ENCODE measurements around the gene SLC18B1. TPM values are rescaled to one million over a fixed set of nuclear protein-coding genes. Genes with fewer than 3 reads are reported as not detected.

Gene SLC18B1
- total RNA-seq, 2 donors from 2014 or later = 8.6 to 9.1 TPM

DNA sequence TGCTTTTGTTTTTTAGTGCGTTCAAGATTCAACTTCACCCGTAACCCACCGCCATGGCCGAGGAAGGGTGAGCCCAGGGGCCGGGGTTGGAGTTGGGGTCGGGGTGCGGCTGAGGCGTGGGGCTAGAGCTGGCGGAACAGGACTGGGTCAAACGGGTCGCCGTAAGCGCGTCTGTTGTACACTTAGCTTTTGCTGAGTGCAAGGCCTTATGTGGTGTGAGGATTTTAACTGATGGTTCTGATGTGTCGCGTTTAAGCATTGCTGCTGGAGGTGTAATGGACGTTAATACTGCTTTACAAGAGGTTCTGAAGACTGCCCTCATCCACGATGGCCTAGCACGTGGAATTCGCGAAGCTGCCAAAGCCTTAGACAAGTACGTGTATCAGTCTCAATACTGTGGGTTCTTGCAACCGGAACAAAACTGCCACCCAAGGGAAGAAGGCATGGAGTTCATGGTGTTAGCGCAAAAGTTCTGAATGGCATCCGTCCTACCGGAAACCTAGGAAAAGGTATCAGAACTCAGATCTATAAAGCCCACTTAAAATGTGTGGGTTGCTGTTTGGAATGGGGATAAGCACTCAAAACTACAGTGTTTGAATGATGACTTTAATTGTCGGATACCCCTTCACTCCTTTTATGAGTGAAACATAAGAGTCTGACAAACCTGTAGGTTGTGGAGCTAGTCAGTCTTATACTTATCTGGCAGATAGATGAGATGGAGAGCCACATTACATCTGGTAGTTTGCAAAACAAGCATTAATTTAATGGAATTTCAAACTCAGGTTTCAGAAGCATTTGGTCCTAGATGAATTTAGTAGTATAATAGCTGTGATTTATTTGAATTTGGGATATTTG lies 16.5 kb upstream of the SLC18B1 start:
- ATAC-seq = peak; percentile 5
- Mint-ChIP-seq H3K36me3 (ENCODE audit: low read depth) (peaks cover 12% of the 10 kb centered on the region), H3K4me3 (peak overlapping the region; percentile 99), H3K27me3 (no peaks in the 10 kb centered on the region), H3K4me1 (peaks cover 58% of the 10 kb centered on the region), H3K27ac (peak overlapping the region; percentile 99)
- no peak for DNase-seq
- no peaks in the 10 kb centered on the region for H3K9me3 ChIP-seq (ENCODE audit: control insufficient read depth, low read length, poor library complexity, severe bottlenecking)

DNA sequence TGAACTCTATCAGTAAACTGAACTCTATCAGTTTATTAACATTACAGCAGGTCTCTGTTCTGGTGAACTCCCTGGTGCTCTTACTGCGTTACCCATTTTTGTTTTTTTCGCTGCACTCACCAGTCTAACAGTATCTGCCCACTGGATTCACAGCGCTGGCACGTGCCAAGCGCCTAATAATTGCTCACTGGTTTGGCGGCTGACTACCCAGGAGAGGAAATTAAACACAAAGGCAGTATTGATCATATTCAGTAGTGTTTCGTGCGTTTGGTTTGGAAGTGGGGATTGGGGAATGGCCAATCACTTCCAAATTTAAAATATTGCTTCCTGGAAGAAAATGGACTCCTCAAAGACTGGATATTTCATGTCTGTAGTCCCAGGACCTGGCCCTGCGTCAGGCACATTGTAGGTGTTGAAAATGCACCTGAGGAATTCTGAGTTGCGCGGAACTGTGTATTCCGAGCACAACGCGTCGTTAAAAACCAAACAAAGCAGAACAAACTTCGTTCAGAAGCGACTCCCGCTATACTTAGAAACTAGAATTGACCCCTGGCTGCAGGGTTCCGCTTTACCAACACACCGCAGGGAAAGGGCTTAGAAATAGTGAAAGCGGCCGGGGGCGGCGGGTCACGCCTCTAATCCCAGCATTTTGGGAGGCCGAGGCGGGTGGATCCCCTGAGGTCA lies 14.9 kb upstream of the SLC18B1 start:
- Mint-ChIP-seq H3K27ac (peak overlapping the region; percentile 99), H3K4me1 (peaks cover 47% of the 10 kb centered on the region), H3K27me3 (no peaks in the 10 kb centered on the region), H3K4me3 (peak overlapping the region; percentile 99), H3K36me3 (ENCODE audit: low read depth) (peaks cover 4% of the 10 kb centered on the region)
- DNase-seq (peak in 1 of 3 donors; percentile 15), ATAC-seq (peak; percentile 21)
- H3K9me3 ChIP-seq (ENCODE audit: control insufficient read depth, low read length, poor library complexity, severe bottlenecking) = no peaks in the 10 kb centered on the region

DNA sequence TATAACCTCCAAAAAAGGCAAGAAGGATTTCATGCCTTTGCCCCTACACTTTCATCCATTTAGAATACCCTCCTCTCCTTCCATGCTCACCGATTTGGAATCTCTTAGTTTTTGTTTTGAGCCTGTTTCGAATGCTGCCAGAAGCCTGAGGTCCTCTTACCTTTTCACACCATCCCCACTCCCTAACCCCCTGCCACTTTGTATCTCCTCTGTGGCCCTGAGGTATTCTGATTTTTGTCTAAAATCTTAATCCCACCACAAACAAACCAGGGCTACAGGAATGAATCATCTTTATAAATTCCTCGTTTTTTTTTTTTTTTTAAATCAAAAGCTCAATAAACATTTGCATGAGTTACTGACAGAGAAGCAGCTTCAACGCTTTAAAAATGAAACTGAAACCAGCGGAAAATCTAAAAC lies 14.3 kb upstream of the SLC18B1 start:
- no peak for DNase-seq

DNA sequence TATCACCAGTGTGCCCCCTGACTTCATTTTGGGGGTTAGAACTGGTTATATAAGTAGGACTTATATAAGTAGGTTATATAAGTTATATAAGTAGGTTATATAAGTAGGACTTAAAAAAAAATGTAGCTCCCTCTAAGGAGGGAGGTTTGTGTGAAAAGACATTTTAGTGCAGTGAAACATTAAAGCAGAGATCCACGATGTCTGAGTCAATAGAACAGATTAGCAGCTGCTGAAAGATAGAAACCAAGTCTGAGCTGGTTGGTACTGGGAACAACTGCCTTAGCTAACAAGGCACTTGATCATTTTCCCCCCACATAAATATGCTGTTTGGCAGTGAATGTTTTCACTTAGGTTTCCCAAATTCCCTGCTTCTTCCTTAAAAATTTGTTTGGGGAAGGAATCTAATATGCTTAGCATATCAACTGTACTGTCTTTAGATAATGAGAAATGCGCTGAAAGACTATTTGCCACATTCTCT lies 13.9 kb upstream of the SLC18B1 start:
- no peaks in the 10 kb centered on the region for H3K9me3 ChIP-seq (ENCODE audit: control insufficient read depth, low read length, poor library complexity, severe bottlenecking)
- H3K27ac Mint-ChIP-seq = peak overlapping the region; percentile 99
- H3K4me1 Mint-ChIP-seq = peaks cover 40% of the 10 kb centered on the region
- H3K4me3 Mint-ChIP-seq = peak overlapping the region; percentile 99
- peaks cover 4% of the 10 kb centered on the region for H3K36me3 Mint-ChIP-seq (ENCODE audit: low read depth)
- no peak for DNase-seq
- ATAC-seq = no peak
- H3K27me3 Mint-ChIP-seq = no peaks in the 10 kb centered on the region

More for the DNA sequence above, 14.3 kb upstream of the SLC18B1 start:
- H3K27me3 Mint-ChIP-seq = no peaks in the 10 kb centered on the region
- H3K4me3 Mint-ChIP-seq = peak overlapping the region; percentile 99
- peaks cover 45% of the 10 kb centered on the region for H3K4me1 Mint-ChIP-seq
- H3K9me3 ChIP-seq (ENCODE audit: control insufficient read depth, low read length, poor library complexity, severe bottlenecking) = no peaks in the 10 kb centered on the region
- peak overlapping the region; percentile 99 for H3K27ac Mint-ChIP-seq
- ATAC-seq = no peak
- peaks cover 4% of the 10 kb centered on the region for H3K36me3 Mint-ChIP-seq (ENCODE audit: low read depth)

DNA sequence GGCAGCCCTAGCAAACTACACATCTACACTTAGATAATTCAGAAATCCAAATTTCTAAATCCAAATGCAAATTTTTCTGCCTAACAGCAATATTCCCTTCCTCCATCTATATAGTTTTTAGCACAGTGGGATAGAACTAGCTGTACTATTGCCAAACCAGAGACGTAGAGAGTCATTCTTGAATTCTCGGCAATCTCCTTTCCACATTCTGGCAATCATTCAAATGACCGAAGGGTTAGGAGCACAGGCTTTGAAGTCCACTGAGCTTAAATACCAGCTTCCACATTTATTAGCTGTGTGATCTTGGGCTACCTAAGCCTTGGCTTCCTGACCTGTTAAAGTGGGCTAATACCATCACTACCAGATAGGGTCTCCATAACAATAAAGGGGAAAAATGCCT lies 12.8 kb upstream of the SLC18B1 start:
- H3K36me3 Mint-ChIP-seq (ENCODE audit: low read depth) = peaks cover 4% of the 10 kb centered on the region
- no peak overlapping the region for H3K4me3 Mint-ChIP-seq
- H3K4me1 Mint-ChIP-seq = peaks cover 33% of the 10 kb centered on the region
- peak overlapping the region; percentile 99 for H3K27ac Mint-ChIP-seq
- DNase-seq = no peak
- ATAC-seq = no peak
- no peaks in the 10 kb centered on the region for H3K9me3 ChIP-seq (ENCODE audit: control insufficient read depth, low read length, poor library complexity, severe bottlenecking)
- H3K27me3 Mint-ChIP-seq = no peaks in the 10 kb centered on the region

DNA sequence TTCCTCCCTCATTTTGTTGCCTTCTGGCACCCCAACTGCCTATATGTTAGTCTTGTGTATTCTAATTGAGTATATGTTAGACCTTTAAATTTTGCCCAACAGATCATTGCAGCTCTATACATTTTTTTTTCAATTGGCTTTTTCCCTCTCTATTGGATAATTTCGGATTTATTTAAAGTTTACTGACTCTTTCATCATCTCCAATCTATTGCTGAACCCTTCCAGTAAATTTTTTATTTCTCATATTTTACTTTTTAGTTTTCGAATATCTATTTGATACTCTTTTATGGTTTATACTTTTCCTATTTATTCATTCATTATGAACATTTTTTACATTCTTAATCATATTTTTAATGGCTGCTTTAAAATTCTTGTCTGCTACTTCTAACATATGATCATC lies 7.1 kb upstream of the SLC18B1 start:
- no peak for ATAC-seq
- H3K27ac Mint-ChIP-seq = no peak overlapping the region
- no peak for DNase-seq
- no peak overlapping the region for H3K4me3 Mint-ChIP-seq
- peaks cover 5% of the 10 kb centered on the region for H3K4me1 Mint-ChIP-seq
- H3K36me3 Mint-ChIP-seq (ENCODE audit: low read depth) = peaks cover 2% of the 10 kb centered on the region
- H3K27me3 Mint-ChIP-seq = no peaks in the 10 kb centered on the region
- no peaks in the 10 kb centered on the region for H3K9me3 ChIP-seq (ENCODE audit: control insufficient read depth, low read length, poor library complexity, severe bottlenecking)

DNA sequence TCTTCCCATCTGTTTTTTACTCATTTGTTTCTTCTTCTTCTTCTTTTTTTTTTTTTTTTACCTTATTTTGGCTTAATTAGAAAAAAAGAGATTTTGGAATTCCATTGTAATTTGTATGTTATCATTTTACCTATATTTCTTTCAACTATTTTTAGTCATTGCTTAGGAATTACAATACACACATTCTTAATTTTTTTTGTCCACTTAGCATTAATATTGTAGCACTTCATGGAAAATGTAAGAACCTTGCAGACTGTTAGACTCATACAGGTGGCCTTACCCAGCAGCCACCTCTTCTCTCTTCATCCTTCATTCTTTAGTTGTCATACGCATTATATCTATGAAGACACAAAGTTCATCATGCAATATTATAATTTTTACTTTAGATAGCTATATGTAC lies 5.8 kb upstream of the SLC18B1 start:
- no peak overlapping the region for H3K4me3 Mint-ChIP-seq
- peaks cover 2% of the 10 kb centered on the region for H3K36me3 Mint-ChIP-seq (ENCODE audit: low read depth)
- peaks cover 5% of the 10 kb centered on the region for H3K4me1 Mint-ChIP-seq
- no peaks in the 10 kb centered on the region for H3K27me3 Mint-ChIP-seq
- DNase-seq = no peak
- H3K9me3 ChIP-seq (ENCODE audit: control insufficient read depth, low read length, poor library complexity, severe bottlenecking) = no peaks in the 10 kb centered on the region
- ATAC-seq = no peak
- H3K27ac Mint-ChIP-seq = no peak overlapping the region

DNA sequence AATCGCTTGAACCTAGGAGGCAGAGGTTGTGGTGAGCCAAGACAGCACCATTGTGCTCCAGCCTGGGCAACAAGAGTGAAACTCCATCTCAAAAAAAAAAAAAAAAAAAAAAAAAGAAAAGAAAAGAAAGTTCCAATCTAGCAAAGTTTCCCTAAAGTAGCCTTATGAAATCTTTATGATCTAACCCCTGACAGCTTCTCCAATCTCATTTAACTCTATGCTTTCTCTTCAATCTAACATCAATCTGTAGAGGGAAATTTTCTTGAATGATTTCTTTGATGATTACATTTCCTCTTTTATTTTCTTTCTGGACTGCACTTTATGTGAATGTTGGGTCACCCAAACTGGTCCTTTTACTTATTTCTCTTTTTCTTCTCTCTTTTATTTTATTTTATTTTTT lies 2.2 kb upstream of the SLC18B1 start:
- DNase-seq (no peak), ATAC-seq (no peak)
- H3K36me3 Mint-ChIP-seq (ENCODE audit: low read depth) = peaks cover 2% of the 10 kb centered on the region
- H3K9me3 ChIP-seq (ENCODE audit: control insufficient read depth, low read length, poor library complexity, severe bottlenecking) = no peaks in the 10 kb centered on the region
- H3K4me1 Mint-ChIP-seq = peaks cover 15% of the 10 kb centered on the region
- no peaks in the 10 kb centered on the region for H3K27me3 Mint-ChIP-seq
- H3K27ac Mint-ChIP-seq = no peak overlapping the region
- H3K4me3 Mint-ChIP-seq = no peak overlapping the region

DNA sequence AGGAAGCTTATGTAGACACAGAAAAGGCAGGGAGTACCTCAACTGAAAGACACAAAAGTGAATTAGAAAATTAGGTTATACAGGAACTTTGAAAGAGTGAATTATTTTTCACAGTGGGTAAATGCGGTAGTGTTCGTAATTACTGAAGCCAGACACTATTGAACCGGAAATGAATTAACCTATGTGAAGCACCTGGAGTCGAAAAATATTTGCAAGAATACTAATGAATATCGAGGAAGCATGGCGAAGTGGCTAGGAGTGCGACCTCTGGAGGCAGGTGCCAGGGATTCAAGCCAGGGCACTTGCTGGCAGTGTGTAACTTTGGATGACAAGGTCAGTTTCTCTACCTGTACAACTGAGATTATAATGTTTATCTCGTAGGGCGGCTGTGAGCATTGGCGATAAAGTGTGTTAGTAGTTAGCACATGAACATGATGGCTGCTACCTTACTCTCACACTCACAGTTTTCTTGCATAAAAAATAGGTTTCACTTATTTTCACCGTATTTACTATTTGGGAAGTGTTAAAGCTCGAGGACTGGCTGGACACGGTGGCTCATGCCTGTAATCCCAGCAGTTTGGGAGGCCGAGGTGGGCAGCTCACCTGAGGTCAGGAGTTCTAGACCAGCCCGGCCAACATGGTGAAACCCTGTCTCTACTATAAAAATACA lies 567 bp upstream of the SLC18B1 start:
- H3K36me3 Mint-ChIP-seq (ENCODE audit: low read depth) = peaks cover 2% of the 10 kb centered on the region
- no peaks in the 10 kb centered on the region for H3K27me3 Mint-ChIP-seq
- ATAC-seq = peak; percentile 89
- peaks cover 24% of the 10 kb centered on the region for H3K4me1 Mint-ChIP-seq
- H3K27ac Mint-ChIP-seq = no peak overlapping the region
- peak; percentile 44 to 51 (median 51) for DNase-seq
- H3K9me3 ChIP-seq (ENCODE audit: control insufficient read depth, low read length, poor library complexity, severe bottlenecking) = no peaks in the 10 kb centered on the region
- H3K4me3 Mint-ChIP-seq = no peak overlapping the region

DNA sequence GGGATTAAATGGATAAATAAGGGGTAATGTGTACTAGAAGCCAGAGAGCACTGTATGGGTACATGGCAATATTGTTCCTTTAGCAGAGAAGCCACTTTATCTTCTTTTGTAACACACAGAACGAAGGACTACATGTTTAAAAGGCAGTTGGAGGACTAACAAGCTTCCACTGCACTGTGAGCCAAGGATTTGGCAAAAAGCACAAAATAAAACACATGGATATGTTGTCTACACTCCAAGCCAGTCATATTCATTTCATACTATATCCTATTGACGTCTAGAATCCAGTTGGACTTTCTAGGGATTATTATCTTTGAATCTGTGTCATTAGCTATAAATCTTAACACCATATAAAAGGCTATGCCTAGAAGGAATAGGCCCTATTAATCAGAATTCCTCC lies 3.0 kb downstream of the SLC18B1 start:
- Mint-ChIP-seq H3K36me3 (ENCODE audit: low read depth) (peaks cover 8% of the 10 kb centered on the region), H3K4me3 (peak overlapping the region; percentile 25), H3K4me1 (peaks cover 29% of the 10 kb centered on the region), H3K27me3 (no peaks in the 10 kb centered on the region), H3K27ac (peak overlapping the region; percentile 60)
- DNase-seq (no peak), ATAC-seq (no peak)
- no peaks in the 10 kb centered on the region for H3K9me3 ChIP-seq (ENCODE audit: control insufficient read depth, low read length, poor library complexity, severe bottlenecking)

DNA sequence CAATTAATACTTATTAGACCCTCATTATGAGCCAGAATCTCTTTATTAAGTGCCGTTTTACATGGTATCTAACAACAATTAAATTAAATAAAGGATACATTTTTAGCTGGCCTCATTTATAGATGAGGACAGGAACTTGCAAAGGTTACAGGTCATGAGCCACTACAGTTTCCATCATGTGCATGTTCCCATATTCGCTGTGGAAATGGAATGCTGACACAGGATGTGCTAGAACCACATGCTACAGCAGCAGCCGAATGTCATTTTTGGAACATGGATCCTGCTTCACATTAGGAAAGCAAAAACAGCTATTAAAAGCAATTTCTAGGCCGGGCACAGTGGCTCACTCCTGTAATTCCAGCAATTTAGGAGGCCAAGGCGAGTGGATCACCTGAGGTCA lies 5.9 kb downstream of the SLC18B1 start:
- no peak overlapping the region for H3K4me3 Mint-ChIP-seq
- ATAC-seq (no peak), DNase-seq (no peak)
- H3K27ac Mint-ChIP-seq = peak overlapping the region; percentile 77
- H3K27me3 Mint-ChIP-seq = no peaks in the 10 kb centered on the region
- H3K4me1 Mint-ChIP-seq = peaks cover 24% of the 10 kb centered on the region
- H3K36me3 Mint-ChIP-seq (ENCODE audit: low read depth) = peaks cover 10% of the 10 kb centered on the region
- H3K9me3 ChIP-seq (ENCODE audit: control insufficient read depth, low read length, poor library complexity, severe bottlenecking) = no peaks in the 10 kb centered on the region

DNA sequence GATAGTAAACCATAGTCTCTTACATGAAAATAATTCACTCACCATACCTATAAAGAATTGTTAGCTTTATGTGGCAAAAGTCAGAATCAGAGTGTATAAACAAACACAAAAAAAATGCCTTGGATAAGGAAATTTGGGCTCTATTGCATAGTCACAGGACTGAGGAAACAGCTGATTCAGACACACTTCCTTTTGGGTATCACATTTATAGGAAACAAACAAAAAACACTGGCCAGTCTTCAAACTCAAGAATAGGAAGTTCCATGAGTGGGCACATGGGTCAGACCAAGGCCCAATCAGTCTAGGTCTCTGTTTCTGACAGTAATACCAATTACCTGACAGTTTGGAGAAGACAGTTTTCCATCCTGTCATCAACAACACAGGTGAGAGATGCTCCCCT lies 8.0 kb downstream of the SLC18B1 start:
- H3K27ac Mint-ChIP-seq = no peak overlapping the region
- no peak for ATAC-seq
- no peaks in the 10 kb centered on the region for H3K27me3 Mint-ChIP-seq
- DNase-seq = no peak
- no peaks in the 10 kb centered on the region for H3K9me3 ChIP-seq (ENCODE audit: control insufficient read depth, low read length, poor library complexity, severe bottlenecking)
- H3K4me1 Mint-ChIP-seq = peaks cover 21% of the 10 kb centered on the region
- H3K36me3 Mint-ChIP-seq (ENCODE audit: low read depth) = peaks cover 10% of the 10 kb centered on the region
- H3K4me3 Mint-ChIP-seq = no peak overlapping the region

DNA sequence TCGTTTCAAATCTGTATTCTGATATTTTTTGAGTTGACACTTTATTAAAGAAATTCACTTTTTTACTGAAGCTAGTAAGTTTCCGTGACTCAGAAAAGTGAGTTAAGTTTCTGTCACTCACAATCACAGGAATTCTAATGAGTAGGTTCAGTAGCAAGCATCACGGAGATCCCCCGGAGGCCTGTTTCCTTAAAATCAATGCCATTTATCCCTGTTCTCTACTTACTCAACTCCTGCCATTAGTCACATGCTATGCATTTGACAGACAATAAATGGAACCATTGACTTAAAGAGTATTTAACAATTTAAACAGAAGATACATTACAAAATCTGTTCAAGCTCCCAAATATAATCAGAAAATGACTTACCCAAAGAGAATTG lies 9.1 kb downstream of the SLC18B1 start:
- Mint-ChIP-seq H3K4me1 (peaks cover 17% of the 10 kb centered on the region), H3K27ac (no peak overlapping the region), H3K27me3 (no peaks in the 10 kb centered on the region), H3K4me3 (no peak overlapping the region), H3K36me3 (ENCODE audit: low read depth) (peaks cover 12% of the 10 kb centered on the region)
- no peak for ATAC-seq
- no peaks in the 10 kb centered on the region for H3K9me3 ChIP-seq (ENCODE audit: control insufficient read depth, low read length, poor library complexity, severe bottlenecking)
- DNase-seq = no peak

Measured in T-helper 17 cell (primary cell).